NK-92 (cell line): ENCODE results near the gene EPHA5.
"Not testable (repeated sequence)": the region's sequence is repeated elsewhere in the genome, so short reads cannot be mapped to it uniquely, and the experiment has no call there.

ENCODE experiments used
- DNase-seq: peaks from one replicate; lab custom pipeline; 2025; ENCODE audit not compliant: unreplicated experiment; lab: John Stamatoyannopoulos, UW

The EPHA5 gene

DNA sequence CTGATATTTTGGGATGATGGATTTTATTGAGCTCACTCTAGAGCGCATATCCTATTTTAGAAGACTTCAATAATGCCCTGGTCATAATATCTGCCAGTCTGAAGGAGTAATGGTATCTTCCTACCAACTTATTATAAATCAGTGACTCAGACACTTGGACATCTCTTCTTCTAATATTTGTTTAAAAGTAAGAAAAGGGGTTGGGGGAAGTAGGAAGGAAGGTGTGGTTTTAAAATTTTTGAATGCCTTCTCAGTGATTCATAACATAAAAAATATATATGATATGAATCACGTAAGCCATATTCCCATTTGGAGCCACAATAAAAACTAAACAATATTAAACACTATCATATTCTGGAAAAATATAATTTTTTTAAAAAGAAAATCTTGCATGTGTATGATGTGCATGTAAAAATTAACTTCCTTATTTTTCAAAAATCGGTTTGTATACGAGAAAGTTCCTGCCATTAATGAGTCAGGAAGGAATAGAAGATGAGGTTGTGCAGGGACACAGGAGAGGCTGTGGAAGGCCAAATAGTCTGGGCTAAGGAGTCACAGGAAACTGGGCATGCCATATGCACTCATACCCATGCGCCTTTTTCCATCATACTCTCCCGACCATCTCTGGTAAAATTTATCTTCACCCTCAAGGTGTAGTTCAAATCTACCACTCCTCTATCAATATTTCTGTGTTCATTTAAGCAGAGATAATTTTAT lies 286.5 kb downstream of the EPHA5 start:
- DNase-seq, result no peak

DNA sequence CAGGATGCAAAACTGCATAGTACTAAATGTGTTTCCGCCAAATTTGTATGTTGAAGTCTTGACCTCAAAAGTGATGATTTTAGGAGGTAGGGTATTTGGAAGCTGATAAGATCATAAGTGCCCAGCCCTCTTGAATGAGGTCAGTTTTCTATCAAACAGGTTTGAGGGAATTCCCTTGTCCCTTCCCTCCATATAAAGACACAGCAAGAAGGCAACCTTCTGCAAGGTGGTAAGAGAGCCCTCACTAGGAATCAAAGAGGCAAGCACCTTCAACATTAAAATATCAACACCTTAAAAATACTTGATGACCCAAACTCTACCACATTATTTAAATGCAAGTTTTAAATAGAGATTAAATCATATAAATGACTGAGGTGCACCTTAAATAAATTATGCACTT lies 288.6 kb downstream of the EPHA5 start:
- no peak for DNase-seq

DNA sequence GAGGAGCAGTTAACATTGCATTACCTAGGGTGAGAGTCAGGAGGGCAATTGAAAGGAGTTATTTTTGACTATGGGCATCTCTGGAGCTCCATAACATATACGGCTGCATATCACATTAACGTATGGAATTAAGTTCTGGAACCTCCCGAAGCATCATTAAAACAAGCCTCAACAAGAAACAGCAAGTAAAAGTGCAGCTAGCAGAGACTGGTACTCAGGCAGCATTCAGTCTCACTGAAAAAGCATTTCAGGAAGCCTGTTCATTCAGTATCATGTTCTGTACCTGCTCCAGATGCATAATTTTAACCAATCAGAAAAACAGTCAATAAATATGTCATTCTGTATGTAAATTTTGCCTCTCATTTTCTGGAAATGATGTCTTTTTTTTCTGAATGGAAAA lies 299.6 kb downstream of the EPHA5 start:
- DNase-seq, result no peak

DNA sequence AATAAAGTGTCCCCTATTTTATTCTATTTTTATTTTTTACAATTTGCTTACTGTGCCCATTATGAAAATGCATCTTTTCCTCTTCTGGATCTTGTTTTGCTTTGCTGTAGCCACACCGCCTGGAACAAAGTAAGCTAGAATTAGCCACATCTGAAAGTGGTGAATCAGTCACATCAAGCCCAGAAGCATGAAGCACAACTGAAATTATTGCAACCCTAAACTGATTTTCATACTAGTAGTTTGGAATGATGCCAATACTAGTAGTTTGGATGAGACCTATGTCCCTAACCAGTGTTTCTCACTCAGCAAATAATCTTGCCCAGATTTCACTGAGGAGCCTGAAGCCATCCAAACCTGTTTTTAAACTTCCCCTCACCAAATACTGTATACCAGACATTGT lies 303.0 kb downstream of the EPHA5 start:
- no peak for DNase-seq

DNA sequence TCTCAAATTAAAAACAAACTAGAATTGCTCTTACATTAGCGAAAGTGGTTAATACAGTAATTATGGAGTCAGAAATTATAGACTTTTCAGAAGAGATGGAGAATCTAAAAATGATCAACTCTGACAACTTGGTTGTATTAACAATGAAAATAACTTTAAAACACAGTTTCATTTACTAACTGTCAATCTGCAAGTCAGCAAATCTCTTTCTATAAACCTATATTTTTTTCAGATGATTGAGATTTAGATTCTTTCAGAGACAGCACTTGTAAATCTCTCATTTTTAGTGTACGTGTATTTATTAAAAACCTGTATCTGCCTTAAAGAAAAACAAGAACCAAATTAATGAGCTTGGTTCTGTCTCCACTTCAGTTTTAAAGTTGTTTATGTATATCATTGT lies 311.4 kb downstream of the EPHA5 start:
- no peak for DNase-seq

DNA sequence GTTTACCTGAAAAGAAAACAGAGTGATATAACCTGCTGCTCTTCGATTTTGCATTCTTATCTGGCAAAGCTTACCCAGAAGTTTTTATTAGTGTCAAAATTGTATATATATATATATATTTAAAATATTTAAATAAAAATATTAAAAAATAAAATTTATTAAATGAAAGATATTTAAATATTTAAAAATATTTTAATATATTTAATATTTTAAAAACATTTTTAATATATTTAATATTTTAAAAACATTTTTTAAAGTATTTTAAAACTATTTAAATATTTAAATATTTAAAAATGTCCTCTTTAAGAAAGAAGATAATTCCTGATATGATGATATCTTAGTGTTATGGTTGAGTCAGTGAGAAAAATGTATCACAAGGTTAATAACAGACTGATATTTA lies 317.2 kb downstream of the EPHA5 start:
- no peak for DNase-seq

DNA sequence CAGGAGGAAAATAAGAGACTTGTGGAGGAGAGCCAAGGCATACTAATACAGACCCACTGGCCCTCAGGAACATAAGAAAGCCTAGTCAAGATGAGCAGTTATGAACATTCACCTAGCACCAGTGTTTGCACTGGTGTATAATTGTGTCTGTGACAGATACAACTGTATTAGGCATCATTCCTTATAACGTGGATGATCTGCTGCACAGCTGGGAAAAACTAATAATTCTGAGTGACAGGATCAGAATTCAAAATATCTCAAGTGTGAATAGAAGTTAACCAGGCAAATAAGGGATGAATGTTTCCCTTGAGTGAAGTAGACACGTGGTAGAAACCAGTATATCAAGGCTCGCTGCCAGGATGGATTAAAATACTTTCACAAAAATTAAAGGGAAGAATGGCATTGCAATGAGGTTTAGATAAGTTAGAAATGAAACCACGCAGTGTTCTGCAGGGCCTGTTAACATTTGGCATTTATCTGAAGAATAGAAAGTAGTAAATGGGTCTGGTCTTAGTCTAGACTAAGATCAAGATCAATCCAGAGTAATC lies 325.9 kb downstream of the EPHA5 start:
- no peak for DNase-seq

DNA sequence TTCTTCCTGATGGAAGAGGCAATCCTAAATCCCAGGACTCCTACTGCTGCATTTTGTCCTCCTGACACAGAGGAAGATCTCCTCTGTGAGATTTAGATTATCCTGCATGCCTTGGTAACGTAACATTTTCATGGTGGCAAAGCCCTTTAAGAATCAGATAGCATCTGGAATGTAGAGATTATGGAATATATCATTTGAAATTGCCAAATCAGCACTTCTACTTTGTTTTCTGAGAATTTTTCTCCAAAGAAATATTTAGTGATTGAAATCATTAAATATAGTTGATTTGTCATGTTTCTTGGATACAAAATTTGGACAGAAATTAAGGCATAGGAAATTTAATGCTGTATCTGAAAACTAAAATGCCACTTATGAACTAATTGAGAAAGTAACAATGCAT lies 326.9 kb downstream of the EPHA5 start:
- no peak for DNase-seq

DNA sequence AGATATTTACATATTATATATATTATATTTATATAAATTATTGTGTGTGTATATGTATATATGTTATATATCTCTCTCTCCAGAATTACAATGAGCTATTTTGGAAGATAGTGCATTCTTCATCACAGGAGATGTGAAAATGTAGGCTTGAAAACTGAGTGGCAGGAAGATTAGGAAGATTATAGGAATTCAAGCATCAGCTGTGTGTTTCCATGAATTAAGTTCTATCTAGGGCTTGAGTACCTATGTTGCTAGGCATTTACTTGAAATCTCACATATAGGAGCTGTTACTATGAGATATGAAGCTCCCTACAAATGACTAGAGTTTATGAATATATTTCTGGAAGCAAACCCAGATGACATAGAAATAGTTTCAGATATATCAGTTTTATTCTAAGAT lies 328.7 kb downstream of the EPHA5 start:
- no peak for DNase-seq

DNA sequence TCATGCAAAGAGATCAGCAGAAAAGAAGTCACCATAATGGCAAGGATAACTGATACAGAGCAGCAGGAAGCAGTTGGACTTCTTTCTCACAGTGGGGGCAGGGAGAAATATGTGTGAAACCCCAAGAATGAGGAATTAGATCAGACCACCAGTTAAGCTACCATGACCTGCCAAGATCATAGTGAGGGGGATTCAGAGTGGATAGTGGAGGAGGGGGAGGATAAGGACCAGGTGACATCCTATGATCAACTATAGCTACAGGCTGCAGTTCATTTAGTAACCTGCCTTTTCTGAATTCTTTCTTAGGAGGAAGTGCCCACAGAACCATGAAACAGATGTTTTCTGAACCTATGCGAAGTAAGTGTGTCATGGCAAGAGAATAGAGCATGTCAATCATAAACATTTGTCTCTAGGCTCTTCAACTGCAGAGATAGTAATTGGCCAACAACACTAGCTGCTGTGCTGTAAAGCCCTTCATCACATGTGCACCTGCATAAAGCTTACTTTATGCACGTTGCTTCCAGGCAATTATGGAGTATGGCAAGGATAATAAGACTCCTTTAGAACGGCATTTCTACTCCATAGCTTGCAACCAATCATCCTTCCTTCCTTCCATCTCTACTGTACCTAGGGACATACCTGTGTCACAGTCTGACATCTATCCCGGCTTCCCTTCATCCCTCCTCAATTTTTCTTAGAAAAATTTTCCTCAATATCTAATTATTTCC lies 329.7 kb downstream of the EPHA5 start:
- DNase-seq, result no peak

DNA sequence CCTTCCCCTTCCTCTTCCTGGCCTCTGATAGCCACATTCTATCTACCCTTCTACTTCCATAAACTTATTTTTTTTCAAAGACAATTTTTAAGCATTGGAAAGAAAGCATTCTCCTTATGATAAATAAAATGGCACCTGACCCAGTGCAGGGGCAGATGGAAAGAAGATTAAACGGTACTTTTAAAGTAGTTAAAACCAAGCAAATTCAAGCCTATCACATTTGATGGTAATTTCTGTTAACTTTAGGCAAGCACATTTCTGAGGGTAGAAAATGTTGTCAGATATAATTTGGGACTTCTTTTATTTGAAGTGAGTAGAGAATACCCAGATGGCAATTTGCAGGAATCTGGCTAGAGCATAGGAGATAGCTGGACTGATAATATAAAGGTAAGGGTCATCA lies 332.9 kb downstream of the EPHA5 start:
- no peak for DNase-seq

DNA sequence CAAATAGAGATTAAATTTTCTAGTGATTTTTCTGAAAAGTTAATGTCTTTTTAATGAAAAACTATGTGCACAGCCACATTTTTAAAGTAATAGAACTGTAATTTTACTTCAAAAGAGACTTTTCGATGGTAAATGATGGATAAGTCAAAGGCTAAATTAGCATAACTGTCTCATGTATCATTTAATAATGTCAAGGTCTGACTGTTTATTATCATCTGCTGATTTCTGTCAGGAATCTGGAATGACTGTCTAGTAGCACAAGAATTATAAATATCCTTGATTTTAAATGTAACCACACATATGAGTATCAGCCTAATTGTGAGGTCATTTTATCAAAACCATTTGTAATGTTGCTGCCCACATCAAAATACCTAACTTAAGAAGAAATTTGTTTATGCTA lies 333.8 kb downstream of the EPHA5 start:
- no peak for DNase-seq

DNA sequence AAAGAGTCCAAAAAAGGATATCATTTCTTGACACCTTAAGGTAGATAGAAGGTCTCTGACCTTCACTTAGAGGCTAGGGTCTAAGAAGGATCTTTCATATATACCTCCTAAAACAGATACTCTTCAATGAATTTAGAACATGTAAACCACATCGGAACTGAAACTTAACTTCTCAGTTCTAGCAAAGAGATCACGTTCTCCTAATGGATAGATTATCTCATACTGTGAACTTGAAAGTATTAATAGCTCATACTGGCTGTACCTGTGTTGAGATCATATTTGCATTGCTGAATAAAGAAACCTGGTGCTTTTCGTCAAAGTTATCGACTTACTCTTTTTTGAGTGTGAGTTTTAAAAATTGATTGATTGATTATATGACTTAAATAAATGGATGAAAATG lies 353.8 kb downstream of the EPHA5 start:
- no peak for DNase-seq

DNA sequence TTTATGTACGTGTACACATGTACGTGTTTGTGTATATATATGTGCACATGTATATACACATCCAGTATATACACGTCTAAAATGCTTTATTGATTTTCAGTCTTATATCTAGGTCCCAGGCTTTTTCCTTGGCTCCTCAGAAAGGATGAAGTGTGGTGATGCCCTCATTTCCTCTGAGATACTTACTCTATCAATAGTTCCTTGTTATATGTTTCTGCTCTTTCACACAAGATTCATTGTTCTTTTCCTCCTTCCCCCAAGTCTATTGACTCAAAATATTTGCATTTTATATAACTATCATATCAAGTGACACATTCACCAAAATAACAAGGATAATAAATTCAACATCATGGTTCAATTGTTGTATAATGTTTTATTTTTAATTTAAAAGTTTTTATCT lies 359.2 kb downstream of the EPHA5 start:
- no peak for DNase-seq

DNA sequence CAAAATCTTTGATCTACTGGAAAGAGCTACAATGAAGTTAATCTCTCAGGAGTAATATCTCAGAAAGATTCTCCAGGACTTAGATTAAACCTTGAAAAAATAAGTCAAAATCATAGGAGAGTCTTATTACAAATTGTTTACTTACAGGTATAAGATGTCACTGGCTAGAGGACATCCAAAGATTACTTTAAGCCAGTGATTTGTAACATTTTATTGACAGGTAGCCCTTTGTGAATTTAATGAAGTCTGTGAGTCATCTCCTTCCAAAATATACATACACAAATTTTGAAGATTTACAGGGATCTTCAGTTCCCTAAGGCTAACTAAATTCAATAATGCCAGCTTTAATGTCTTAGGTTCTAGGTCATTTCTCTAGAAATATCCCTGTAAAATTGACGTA lies 359.7 kb downstream of the EPHA5 start:
- no peak for DNase-seq

DNA sequence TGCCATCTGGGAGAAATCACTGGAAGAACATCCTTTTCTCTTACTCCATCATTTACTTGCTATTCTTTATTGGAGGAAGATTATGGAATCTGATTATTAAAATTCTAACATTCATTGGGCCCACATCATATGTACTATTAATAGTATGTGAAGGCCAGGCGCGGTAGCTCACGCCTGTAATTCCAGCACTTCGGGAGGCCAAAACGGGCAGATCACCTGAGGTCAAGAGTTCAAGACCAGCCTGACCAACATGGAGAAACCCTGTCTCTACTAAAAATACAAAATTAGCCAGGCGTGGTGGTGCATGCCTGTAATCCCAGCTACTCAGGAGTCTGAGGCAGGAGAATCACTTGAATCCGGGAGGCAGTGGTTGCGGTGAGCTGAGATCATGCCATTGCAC lies 361.7 kb downstream of the EPHA5 start:
- DNase-seq, result not testable (repeated sequence)

DNA sequence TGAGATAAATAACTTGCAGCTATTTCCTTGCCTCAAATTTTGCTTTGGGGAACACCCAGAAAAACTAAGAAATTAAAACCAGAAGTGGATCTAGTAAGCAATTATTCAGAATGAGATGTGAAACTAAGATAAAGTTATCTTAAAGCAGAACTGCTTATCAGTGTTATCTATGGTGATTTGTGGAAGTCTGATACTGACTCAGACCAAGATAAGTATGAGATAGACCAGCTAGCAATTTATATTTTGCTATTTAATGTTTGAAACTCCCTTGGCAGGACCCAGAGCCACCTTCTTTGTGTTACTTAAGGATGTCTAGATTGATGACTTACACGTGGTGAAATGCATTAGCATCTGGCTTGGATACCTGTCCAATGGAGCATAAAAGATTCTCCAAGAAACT lies 368.1 kb downstream of the EPHA5 start:
- DNase-seq, result no peak

DNA sequence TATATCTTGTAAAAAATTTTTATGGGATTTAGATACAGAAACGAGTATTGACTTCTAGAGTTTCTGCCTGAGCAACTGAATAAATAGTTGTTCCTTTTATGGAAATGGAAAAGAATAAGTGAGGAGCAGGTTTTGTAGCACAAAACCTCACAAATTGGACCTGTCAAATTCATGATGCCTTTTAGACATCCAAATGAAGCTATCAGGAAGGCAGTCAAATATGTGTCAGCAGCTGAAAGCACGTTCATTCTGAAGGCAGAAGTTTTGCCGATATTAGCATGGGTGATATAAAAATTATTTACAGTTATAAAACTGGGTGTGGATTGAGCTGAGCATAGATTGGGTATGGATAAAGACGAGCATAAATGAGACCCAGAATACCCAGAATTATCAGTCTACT lies 374.0 kb downstream of the EPHA5 start:
- DNase-seq, result no peak

DNA sequence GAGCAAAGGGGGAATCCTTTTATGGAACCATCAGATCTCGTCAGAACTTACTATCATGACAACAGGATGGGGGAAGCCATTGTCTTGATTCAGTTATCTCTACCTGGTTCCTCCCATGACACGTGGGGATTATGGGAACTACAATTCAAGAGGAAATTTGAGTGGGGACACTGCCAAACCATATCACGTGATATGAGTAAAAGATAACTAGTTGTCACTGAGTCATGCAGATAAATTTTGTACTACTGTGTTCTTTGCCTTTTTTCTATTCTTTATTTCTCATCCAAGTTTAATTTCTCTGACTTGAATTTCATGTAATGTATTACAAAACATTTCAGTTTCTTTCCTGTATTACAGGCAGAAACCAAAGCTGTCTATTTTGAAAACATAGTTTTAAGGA lies 383.2 kb downstream of the EPHA5 start:
- DNase-seq, result no peak
